Measurements from ENCODE around the gene DUSP11.

GRCh38 chr2:73818296-73818695 is 38.4 kb upstream of the DUSP11 start:
- no peak for TF ChIP-seq ZNF274 (IDR thresholded peaks at IDR 0.05; ENCODE audit: low read depth, low read length)
- TF ChIP-seq SUZ12 (IDR thresholded peaks at IDR 0.05; ENCODE audit: extremely low read depth, insufficient read depth, insufficient read length) = no peak

Data from NT2/D1 (cell line).